Activated naive CD8-positive, alpha-beta T cell treated with anti-CD3 and anti-CD28 coated beads, Interleukin-2, amount 50 U/mL, for 24 hours (primary cell): ENCODE data around the gene PPP6R1.
A peak's percentile ranks its signal among the peaks of the same experiment; 100 is the strongest.

Source experiments
- ATAC-seq: fragments of 150-1000 bp; cut with Tn5 transposase; one replicate; pipeline ENCODE4 v1.10.0; 2021
- DNase-seq: peaks from one replicate; pipeline ENCODE4 v3.0.0; 2021
- H3K27ac Mint-ChIP-seq: one replicate; pipeline ENCODE4 v1.8.0; 2021; ENCODE audit warnings: mild to moderate bottlenecking, mixed read lengths
- H3K27me3 Mint-ChIP-seq: one replicate; pipeline ENCODE4 v1.8.0; 2021; ENCODE audit warnings: mixed read lengths
- H3K36me3 Mint-ChIP-seq: one replicate; pipeline ENCODE4 v1.8.0; 2021; ENCODE audit warnings: low read depth, mixed read lengths
- H3K4me1 Mint-ChIP-seq: one replicate; pipeline ENCODE4 v1.8.0; 2021; ENCODE audit warnings: mixed read lengths
- H3K4me3 Mint-ChIP-seq: one replicate; pipeline ENCODE4 v1.8.0; 2021; ENCODE audit warnings: mild to moderate bottlenecking, moderate library complexity, mixed read lengths
- H3K9me3 Mint-ChIP-seq: one replicate; pipeline ENCODE4 v1.8.0; 2021; ENCODE audit warnings: mixed read lengths

PPP6R1 gene

DNA sequence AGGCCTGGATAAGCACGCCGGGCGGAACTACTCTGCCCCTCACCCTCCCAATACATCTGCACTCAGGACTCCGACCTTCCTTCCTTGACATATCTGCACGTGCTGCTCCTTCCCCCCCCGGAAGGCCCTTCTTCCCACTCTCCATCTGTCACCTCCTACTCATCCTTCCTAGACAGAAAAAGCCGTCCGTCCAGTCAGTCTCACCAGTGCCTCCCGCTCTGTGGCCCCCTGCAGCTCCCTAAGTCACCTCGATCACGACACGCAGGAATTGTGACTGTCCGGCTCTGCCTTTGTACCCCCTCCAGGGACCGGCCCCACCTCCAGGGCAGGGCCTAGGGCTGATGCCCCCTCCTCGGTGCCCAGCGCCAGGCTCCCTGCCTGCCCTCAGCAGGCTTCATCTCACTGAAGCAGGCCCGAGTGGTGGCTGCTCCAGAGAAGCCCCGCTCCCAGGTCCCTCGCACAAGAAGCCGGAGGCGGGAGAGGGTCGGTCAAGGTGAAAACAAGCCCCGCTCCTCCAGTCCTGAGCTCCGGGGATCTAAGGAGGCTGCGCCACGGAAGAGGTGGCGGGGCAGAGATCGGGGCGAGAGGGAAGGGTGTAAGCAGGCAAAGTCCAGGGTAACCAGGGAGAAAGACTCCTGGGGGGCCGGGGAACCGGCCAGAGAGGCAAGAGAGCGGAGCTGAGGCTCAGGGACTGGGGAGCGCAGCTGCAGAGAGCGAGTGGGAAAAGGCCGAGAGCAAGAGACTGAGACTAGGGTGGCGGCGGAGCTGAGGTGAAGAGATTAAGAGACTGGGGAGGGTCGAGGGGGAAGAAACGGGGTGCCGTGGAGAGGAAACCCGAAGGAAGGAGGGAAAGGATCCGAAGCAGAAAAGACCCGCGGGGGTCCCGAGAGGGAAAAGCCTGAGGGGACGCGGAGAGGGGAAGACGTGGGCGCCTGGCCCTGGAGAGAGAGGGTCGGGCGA lies 1.1 kb downstream of the PPP6R1 start:
- Mint-ChIP-seq H3K27ac (peak overlapping the region; percentile 99), H3K9me3 (no peaks in the 10 kb centered on the region), H3K4me3 (peak overlapping the region; percentile 95), H3K4me1 (peaks cover 56% of the 10 kb centered on the region), H3K36me3 (peaks cover 43% of the 10 kb centered on the region), H3K27me3 (no peaks in the 10 kb centered on the region)
- DNase-seq (peak; percentile 38), ATAC-seq (no peak)

DNA sequence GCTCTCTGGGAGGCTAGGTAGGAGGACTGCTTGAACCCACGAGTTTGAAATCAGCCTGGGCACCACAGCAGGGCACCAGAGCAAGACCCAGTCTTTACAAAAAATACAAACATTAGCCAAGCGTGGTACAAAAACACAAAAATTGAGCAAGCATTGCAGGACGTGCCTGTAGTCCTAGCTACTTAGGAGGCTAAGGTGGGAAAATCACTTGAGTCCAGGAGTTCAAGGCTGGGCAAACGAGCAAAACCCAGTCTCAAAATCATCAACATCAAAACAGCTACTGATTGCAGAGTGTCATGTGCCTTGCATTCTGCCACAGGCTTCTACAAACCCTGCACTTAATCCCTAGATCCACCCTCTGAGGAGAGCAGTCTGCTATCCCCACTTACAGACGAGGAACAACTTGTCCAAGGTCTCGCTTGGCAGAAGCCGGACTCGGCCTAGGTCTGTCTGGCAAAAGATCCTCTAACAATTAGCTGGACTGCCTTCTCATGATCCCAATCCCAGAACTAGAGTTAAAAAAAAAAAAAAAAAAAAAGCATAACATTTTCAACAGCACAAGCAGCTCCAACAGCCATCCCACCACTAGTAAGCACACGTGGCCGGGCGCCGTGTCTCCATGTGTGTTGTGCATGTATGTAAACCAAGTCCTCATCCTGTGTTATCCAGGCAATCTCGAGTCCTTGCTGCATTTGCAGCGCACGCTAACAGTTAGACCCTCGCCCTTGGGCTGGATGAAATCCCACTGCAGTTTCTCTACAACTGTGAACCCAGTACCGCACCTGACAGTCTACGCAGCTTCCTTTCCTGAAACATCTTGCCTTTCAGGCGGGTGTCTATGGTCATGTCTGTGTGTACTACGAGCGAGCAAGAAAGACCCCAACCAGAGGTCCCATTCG lies 2.0 kb downstream of the PPP6R1 start:
- no peak for ATAC-seq
- Mint-ChIP-seq H3K36me3 (peaks cover 39% of the 10 kb centered on the region), H3K27me3 (no peaks in the 10 kb centered on the region), H3K27ac (peak overlapping the region; percentile 99), H3K9me3 (no peaks in the 10 kb centered on the region), H3K4me1 (peaks cover 66% of the 10 kb centered on the region), H3K4me3 (peak overlapping the region; percentile 95)
- no peak for DNase-seq

DNA sequence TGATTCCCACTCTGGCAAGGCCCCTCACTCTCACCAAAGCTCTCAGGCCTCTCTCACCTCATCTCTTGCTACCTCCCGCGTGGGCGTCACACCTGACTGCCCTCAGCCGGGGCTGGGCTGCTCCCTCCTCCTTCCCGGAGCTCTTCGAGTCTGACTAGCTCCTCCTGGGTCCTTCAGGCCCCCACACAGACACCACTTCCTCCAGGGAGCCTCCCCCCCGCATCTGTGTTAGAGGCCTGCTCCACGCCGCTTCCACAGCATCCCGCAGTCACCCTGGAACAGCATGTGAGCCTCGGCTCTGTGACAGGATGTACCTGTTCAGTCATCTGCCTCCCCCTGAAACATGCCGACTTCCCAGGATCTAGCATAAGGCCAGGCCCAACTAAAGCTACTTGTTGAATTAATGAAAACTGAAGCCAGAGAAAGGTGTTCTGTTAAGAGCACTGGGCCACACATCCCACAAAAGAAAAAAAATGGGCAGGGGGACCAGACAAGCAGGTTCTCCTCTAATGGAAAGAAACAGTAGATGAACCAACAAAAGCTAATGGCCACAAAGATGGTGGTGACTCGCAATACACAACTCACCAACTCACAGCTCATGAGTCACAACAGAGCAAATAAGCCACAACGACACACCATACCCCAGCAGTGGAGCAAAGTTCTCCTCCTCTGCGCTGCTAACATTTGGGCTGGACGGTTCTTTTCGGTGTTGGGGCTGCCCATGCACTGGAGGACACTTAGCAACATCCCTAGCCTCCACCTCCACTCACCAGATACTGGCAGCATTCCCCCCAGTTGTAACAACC lies 3.0 kb downstream of the PPP6R1 start:
- peaks cover 47% of the 10 kb centered on the region for H3K36me3 Mint-ChIP-seq
- H3K27ac Mint-ChIP-seq, result peak overlapping the region; percentile 99
- DNase-seq (peak; percentile 74), ATAC-seq (peak; percentile 37)
- peaks cover 76% of the 10 kb centered on the region for H3K4me1 Mint-ChIP-seq
- no peaks in the 10 kb centered on the region for H3K27me3 Mint-ChIP-seq
- H3K9me3 Mint-ChIP-seq, result no peaks in the 10 kb centered on the region
- H3K4me3 Mint-ChIP-seq, result peak overlapping the region; percentile 95

DNA sequence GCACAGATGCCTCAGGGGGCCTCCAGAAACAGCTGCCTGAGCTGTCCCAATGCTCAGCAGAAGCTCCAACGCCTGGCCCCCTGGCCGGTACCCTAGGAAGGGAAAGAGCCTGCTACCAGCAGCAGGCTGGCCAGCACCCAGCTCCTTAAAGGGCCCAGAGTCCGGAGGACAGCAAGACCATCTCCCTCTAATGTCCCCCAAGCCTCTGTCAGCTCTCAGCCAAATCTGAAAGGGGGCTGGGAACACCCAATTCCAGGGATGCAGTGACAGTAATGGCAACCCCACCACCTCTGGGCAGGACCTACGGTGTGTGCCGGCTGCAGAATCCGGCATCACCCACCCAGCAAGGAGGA lies 4.2 kb downstream of the PPP6R1 start:
- no peak for ATAC-seq
- peaks cover 49% of the 10 kb centered on the region for H3K36me3 Mint-ChIP-seq
- peak overlapping the region; percentile 95 for H3K4me3 Mint-ChIP-seq
- no peak for DNase-seq
- H3K27me3 Mint-ChIP-seq, result no peaks in the 10 kb centered on the region
- peaks cover 73% of the 10 kb centered on the region for H3K4me1 Mint-ChIP-seq
- H3K27ac Mint-ChIP-seq, result peak overlapping the region; percentile 99
- no peaks in the 10 kb centered on the region for H3K9me3 Mint-ChIP-seq

DNA sequence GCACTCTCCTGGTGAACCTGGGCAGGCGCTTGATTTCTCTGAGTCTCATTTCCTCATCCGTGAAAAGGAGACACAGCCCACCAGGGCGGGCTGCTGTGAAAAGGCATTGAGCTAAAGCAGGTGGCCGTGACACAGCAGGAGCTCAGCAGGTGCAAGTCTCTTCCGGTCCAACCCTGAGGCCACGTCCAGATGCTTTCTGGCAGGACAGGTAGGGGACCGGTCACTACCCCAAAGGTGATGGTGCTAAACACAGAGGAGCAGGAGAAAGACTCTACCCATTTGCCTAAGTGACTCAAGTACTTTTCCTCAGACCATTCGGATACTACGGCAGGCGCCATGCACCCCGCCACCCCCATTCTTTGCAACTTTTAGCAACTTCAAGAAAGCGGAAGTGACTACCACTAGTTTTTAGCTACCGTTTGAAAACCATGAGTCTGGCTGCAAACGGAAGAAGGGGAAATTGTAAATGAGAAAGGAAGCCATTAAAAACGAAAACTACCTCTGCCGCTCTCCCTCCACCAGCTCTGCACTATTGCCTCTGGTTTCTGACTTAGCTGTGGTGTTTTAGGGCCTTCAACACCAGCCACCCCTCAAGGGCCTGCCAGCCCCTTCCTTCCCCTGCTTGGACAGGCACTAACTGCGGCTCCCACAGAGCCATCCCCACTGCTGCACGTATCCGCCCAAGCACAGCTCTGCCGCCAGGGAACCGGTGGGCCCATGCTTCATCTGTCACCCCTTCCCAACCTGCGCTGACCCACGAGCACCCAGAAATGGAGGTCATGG lies 4.8 kb downstream of the PPP6R1 start:
- DNase-seq, result peak; percentile 57
- H3K4me1 Mint-ChIP-seq, result peaks cover 71% of the 10 kb centered on the region
- no peaks in the 10 kb centered on the region for H3K27me3 Mint-ChIP-seq
- H3K4me3 Mint-ChIP-seq, result peak overlapping the region; percentile 95
- H3K36me3 Mint-ChIP-seq, result peaks cover 49% of the 10 kb centered on the region
- H3K9me3 Mint-ChIP-seq, result no peaks in the 10 kb centered on the region
- peak overlapping the region; percentile 99 for H3K27ac Mint-ChIP-seq
- peak; percentile 3 for ATAC-seq

DNA sequence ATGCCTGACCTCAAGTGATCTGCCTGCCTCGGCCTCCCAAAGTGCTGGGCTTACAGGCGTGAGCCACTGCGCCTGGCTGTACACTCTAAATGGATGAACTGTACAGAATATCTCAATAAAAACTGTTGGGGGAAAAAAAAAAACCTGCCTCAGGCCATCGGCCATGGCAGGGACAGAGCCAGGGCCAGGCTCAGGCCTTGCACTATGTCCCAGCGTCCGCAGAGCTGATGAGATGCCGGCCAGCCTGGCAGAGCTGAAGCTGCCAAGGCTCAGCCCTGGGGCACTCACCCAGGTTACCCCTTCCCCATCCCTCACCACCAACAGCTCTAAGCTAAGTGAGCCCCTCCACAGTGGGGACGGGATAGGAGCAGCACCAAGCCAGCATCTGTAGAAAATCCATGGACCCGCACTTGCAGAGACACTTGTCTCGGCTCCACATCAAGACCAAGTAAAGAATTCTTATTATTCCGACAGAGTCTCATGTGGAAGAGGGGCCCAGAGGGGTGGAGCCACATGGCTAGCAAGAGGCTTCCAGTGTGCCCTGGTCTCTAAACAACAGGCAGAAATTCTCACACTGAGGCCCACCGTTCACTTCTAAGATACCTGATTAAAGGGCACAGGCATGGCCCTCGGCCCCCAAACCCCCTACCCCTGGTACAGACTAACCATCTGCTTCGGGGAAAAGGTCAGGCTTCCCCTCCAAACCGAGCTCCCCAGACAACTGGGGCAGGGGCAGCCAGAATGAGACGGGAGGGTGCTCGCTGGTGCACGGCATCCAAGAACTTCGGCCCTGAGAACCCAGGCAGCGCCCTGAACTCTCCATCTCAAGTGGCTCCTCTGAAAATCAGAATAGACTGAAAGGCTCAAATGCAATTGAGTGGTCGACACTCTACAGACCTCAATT lies 5.8 kb downstream of the PPP6R1 start:
- Mint-ChIP-seq H3K4me1 (peaks cover 80% of the 10 kb centered on the region), H3K27ac (peak overlapping the region; percentile 99), H3K27me3 (no peaks in the 10 kb centered on the region), H3K4me3 (peak overlapping the region; percentile 95), H3K36me3 (peaks cover 48% of the 10 kb centered on the region), H3K9me3 (no peaks in the 10 kb centered on the region)
- peak; percentile 22 for DNase-seq
- no peak for ATAC-seq

DNA sequence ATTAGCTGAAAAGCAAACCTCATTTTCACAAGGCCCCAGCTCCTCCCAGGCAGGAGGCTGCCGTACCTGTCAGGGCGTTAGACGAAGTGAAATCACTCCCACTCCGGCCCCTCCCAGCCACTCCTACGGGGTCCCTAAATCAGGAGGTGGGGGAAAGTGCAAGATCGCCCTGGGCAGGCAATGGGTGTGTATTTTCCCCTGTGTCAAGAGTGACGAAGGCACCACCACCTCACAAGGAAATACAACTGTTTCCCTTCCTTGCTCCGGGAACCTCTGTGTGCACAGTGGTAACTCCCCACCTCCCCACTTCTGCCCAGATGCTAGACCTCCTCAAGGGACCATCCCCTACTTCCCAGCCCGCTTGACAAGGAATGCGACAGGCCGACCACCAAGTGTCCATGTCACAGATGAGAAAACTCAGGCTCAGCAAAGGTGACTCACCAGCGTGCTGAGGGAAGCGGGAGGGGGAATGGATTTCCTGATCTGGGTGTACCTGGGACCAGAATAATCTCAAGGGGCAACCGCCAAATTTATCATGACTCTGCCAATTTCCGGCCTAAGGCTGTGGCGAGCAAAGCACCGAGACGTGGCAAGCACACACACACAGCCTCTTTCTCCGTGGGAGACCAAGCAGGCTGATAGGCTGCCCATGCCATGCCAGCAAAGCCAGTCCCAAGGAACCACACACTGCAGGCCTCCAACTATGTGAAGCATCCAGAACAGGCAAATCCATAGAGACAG lies 7.3 kb downstream of the PPP6R1 start:
- DNase-seq (peak; percentile 60), ATAC-seq (peak; percentile 36)
- H3K27ac Mint-ChIP-seq, result peak overlapping the region; percentile 99
- H3K9me3 Mint-ChIP-seq, result no peaks in the 10 kb centered on the region
- peak overlapping the region; percentile 95 for H3K4me3 Mint-ChIP-seq
- peaks cover 34% of the 10 kb centered on the region for H3K36me3 Mint-ChIP-seq
- peaks cover 74% of the 10 kb centered on the region for H3K4me1 Mint-ChIP-seq
- no peaks in the 10 kb centered on the region for H3K27me3 Mint-ChIP-seq

DNA sequence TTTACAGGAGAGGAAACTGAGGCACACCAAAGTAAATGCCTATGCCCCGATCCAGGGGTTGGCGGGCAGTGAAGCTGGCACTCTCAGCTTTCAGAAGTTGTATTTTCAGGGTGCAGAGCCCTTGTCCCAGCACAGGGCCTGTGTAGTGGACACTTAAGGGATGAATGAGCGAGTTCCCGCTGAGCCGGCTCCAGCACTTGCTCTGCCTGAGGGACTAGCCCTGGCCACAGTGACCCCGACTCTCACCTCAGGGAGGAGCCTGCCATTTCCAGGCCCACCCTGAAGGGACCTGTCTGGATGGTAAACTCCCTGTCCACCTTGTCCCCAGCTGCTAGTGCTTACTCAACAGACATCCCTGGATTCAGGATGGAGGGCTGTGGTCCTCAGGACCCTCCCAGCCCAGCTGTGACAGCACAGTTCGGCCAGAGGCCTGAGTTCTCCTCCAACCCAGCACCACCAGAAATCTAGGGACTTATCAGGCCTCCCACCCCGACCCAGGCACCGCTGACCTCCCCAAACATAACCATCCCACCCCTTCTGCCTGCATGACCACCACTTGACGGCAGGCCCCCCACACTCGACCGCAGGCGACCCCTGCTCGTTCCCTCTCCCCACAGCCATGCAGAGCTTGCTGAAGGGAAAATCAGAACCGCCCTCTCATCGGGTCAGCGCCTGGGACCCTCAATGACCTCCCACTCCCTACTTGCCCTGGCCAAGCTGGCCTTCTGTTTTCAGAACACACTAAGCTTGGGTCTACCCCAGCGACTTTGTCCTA lies 8.4 kb downstream of the PPP6R1 start:
- Mint-ChIP-seq H3K9me3 (no peaks in the 10 kb centered on the region), H3K27ac (peak overlapping the region; percentile 99), H3K4me1 (peaks cover 63% of the 10 kb centered on the region), H3K36me3 (peaks cover 24% of the 10 kb centered on the region), H3K4me3 (no peak overlapping the region), H3K27me3 (no peaks in the 10 kb centered on the region)
- ATAC-seq (no peak), DNase-seq (no peak)

DNA sequence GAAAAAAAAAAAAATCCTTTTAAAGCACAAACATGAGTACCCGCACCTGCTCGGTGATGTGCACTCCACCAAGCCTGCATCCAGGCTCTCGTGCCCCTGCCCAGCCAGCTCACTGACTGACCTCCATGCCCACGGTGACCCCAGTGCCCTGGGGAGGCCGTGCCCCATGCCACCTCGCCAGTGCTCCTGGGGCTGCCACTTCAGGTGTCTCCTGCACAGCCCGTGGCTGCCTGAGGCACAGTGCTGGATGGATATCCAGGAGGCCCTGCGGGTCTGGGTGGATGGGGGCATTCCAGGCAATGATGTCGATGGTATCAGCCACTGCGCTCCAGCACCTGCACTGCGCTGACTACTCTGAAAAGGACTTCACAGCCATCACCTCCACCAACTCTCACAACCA lies 9.0 kb downstream of the PPP6R1 start:
- Mint-ChIP-seq H3K27ac (no peak overlapping the region), H3K4me1 (peaks cover 58% of the 10 kb centered on the region), H3K36me3 (peaks cover 22% of the 10 kb centered on the region), H3K27me3 (no peaks in the 10 kb centered on the region), H3K4me3 (no peak overlapping the region), H3K9me3 (no peaks in the 10 kb centered on the region)
- no peak for ATAC-seq
- no peak for DNase-seq

DNA sequence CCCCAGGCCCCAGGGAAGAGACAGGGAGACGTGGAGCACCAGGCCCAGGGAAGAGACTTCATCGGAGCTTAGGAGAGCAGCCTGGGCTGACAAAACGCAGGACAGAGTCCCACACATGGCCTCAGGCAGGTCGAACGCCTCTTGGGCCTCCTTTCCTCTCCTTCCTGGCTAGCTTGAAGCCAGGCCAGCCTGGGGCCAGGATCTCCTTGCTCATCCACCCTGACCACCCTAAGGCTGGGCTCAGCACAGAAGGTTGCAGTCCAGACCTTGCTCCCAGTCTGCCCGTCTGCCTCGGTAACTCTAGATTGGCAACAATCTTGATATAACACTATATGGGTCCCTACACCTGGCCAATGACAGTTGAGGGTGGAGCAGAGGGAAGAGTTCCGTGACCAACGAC lies 10.1 kb downstream of the PPP6R1 start:
- Mint-ChIP-seq H3K4me1 (peaks cover 49% of the 10 kb centered on the region), H3K27ac (peak overlapping the region; percentile 31), H3K4me3 (no peak overlapping the region), H3K36me3 (peaks cover 23% of the 10 kb centered on the region), H3K9me3 (no peaks in the 10 kb centered on the region), H3K27me3 (no peaks in the 10 kb centered on the region)
- DNase-seq (no peak), ATAC-seq (no peak)

DNA sequence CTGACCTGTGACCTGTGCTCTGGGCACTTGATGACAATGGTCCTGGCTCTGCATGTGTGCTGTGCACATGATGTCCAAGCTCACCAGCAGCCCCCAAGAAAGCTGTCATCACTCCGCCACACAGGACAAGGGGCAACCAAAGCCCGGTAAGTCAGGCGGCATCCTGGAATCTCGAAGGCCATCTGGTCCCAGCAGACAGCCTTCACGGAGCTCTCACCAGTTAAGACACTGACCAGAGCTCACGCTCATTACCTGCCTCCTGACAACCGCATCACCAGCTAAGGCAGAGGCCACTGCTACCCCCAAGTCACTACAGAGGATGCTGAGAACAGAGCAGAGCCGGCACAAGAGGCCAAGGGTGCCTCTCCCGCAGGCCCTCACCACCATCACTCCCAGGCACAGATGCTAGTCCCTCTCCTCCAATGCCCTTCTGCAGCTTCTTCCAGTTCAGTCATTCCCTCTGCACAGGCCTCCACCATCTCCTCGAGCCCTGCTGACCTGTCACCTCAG lies 10.6 kb downstream of the PPP6R1 start:
- no peak overlapping the region for H3K4me3 Mint-ChIP-seq
- H3K9me3 Mint-ChIP-seq, result no peaks in the 10 kb centered on the region
- DNase-seq, result no peak
- no peaks in the 10 kb centered on the region for H3K27me3 Mint-ChIP-seq
- ATAC-seq, result no peak
- peaks cover 19% of the 10 kb centered on the region for H3K36me3 Mint-ChIP-seq
- no peak overlapping the region for H3K27ac Mint-ChIP-seq
- H3K4me1 Mint-ChIP-seq, result peaks cover 44% of the 10 kb centered on the region
